Ovary (tissue), 9 donors: ENCODE results near the gene FKBP6. TPM values are rescaled to one million over a fixed set of nuclear protein-coding genes. Genes with fewer than 3 reads are reported as not detected.
"Not testable (repeated sequence)": the region's sequence is repeated elsewhere in the genome, so short reads cannot be mapped to it uniquely, and the experiment has no call there.

ENCODE experiments used
- DNase-seq, 5 donors: peaks; one replicate each; pipeline ENCODE4 v3.0.0-alpha.2; 2019 to 2020
- H3K27ac ChIP-seq, 2 donors: fragments of 200-600 bp; one replicate each; pipeline versions ENCODE4 v1.5.1 to v1.8.0; 2019 to 2022
- H3K27me3 ChIP-seq: fragments of 200-600 bp; one replicate; pipeline ENCODE4 v1.8.0; 2022
- H3K36me3 ChIP-seq: fragments of 200-600 bp; sonication (generic); one replicate; pipeline ENCODE4 v1.5.1; 2019
- H3K4me1 ChIP-seq: one replicate; pipeline ENCODE4 v1.8.1; 2013; ENCODE audit warnings: mild to moderate bottlenecking, moderate library complexity; ENCODE audit not compliant: insufficient read depth
- H3K4me3 ChIP-seq: fragments of 200-600 bp; sonication (generic); one replicate; pipeline ENCODE4 v1.5.1; 2017
- H3K9me3 ChIP-seq, 2 donors: fragments of 200-600 bp in 1 of 2; sonication (generic) in 1 of 2; one replicate each; pipeline versions ENCODE4 v1.5.1 to v1.8.1; 2013 to 2019; ENCODE audit warnings: mild to moderate bottlenecking in 1 of 2, moderate library complexity in 1 of 2
- EP300 ChIP-seq: sonication (generic); formaldehyde crosslinking; IDR thresholded peaks from one replicate; pipeline ENCODE4 v1.6.1; 2017; ENCODE audit warnings: antibody characterized with exemption
- POLR2A ChIP-seq: fragments of 450-650 bp; IDR thresholded peaks from one replicate; pipeline ENCODE4 v1.6.1; 2017; ENCODE audit warnings: antibody characterized with exemption, mild to moderate bottlenecking, moderate library complexity
- WGBS, 3 donors: extraction: QIAGEN DNeasy Blood & Tissue Kit in 1 of 3; methylation state at CpG; one replicate each; pipeline versions ENCODE4 v1.1.5 to v1.1.7; 2013 to 2017; 5-methylcytosine and 5-hydroxymethylcytosine counted together
- intact Hi-C, 4 donors: fragments of 100-400 bp; cut with DNase I; formaldehyde crosslinking; loops; one replicate each; pipeline versions ENCODE4 v1.11.0 to v1.15.1; 2022 to 2023
- polyA plus RNA-seq, 2 donors: library from polyadenylated mRNA; stranded (reverse); fragments of 200-250 nt in 1 of 2; fragments of 350-450 nt in 1 of 2; fragmentation: Illumina TruSeq in 1 of 2; extraction: RNeasy Lipid Tissue Mini Kit (QIAGEN cat#74804) in 1 of 2; gene quantifications; one replicate each; pipeline ENCODE4 v1.2.3, GENCODE V29; 2013 to 2014
- small RNA-seq: library from RNA; depleted of rRNA; stranded (forward); fragments of <200 nt; gene quantifications from one replicate; pipeline ENCODE3, GENCODE V24; 2016
- total RNA-seq, 7 donors: library from RNA; depleted of rRNA in 2 of 7; stranded (reverse); fragments of >200 nt in 2 of 7; fragmentation: NEBNext Ultra II Directional in 3 of 7; extraction: Animal tissue kit (Norgen Biotek cat#: 25700) in 3 of 7; gene quantifications; one replicate each; pipeline versions ENCODE4 v1.1.0 to v1.2.4, GENCODE V29; 2016 to 2023
- TF ChIP-seq, protein P1 (sequence below), 3 donors: fragments of 450-650 bp in 2 of 3; fragments of 200-600 bp in 1 of 3; IDR thresholded peaks; one replicate each; pipeline versions ENCODE4 v1.5.1 to v1.8.0; 2016 to 2022; ENCODE audit warnings: antibody characterized with exemption in 3 of 3, mild to moderate bottlenecking in 1 of 3
- donor health status: DM: no; HTN: no; CAD: no; lungs with moderate emphysema.
- donor health status: DM: no; HTN: no; CAD: no.
- donor health status: Bipolar disorder and iron deficiency.
- donor health status: DM: yes; HTN: yes; CAD: no.
- donor health status: DM: no; HTN: no; CAD: no.
- donor health status: DM: yes; HTN: yes; CAD: no.

Gene FKBP6
- total and polyA plus RNA-seq, 9 donors: 0.27 to 0.47 TPM; not detected in 7

DNA sequence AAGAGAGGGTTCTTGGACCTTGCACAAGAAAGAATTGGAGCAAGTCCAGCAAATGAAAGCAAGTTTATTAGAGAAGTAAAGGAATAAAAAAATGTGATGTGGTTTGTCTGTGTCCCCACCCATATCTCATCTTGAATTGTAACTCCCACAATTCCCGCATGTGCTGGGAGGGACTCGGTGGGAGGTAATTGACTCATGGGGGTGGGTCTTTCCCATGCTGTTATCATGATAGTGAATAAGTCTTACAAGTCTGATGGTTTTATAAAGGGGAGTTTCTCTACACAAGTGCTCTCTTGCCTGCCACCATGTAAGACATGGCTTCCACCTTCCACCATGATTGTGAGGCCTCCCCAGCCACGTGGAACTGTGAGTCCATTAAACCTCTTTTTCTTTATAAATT is 66.5 kb downstream of the FKBP6 start:
- H3K4me3 ChIP-seq: no peak overlapping the region
- no peaks in the 10 kb centered on the region for H3K36me3 ChIP-seq
- TF ChIP-seq, protein P1, sequence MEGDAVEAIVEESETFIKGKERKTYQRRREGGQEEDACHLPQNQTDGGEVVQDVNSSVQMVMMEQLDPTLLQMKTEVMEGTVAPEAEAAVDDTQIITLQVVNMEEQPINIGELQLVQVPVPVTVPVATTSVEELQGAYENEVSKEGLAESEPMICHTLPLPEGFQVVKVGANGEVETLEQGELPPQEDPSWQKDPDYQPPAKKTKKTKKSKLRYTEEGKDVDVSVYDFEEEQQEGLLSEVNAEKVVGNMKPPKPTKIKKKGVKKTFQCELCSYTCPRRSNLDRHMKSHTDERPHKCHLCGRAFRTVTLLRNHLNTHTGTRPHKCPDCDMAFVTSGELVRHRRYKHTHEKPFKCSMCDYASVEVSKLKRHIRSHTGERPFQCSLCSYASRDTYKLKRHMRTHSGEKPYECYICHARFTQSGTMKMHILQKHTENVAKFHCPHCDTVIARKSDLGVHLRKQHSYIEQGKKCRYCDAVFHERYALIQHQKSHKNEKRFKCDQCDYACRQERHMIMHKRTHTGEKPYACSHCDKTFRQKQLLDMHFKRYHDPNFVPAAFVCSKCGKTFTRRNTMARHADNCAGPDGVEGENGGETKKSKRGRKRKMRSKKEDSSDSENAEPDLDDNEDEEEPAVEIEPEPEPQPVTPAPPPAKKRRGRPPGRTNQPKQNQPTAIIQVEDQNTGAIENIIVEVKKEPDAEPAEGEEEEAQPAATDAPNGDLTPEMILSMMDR (IDR thresholded peaks at IDR 0.05): no peak
- no peak for TF ChIP-seq POLR2A
- TF ChIP-seq EP300: no peak
- H3K4me1 ChIP-seq: peaks cover 2% of the 10 kb centered on the region
- WGBS, 3 donors: 45 to 51% (median 46%) methylated on average over 3 of the region's 3 CpGs
- intact Hi-C loops: no loop called here
- no peak overlapping the region for H3K27ac ChIP-seq
- H3K27me3 ChIP-seq: no peaks in the 10 kb centered on the region
- DNase-seq: no peak
- H3K9me3 ChIP-seq: peaks cover 0 to 2% of the 10 kb centered on the region in 2 donors

DNA sequence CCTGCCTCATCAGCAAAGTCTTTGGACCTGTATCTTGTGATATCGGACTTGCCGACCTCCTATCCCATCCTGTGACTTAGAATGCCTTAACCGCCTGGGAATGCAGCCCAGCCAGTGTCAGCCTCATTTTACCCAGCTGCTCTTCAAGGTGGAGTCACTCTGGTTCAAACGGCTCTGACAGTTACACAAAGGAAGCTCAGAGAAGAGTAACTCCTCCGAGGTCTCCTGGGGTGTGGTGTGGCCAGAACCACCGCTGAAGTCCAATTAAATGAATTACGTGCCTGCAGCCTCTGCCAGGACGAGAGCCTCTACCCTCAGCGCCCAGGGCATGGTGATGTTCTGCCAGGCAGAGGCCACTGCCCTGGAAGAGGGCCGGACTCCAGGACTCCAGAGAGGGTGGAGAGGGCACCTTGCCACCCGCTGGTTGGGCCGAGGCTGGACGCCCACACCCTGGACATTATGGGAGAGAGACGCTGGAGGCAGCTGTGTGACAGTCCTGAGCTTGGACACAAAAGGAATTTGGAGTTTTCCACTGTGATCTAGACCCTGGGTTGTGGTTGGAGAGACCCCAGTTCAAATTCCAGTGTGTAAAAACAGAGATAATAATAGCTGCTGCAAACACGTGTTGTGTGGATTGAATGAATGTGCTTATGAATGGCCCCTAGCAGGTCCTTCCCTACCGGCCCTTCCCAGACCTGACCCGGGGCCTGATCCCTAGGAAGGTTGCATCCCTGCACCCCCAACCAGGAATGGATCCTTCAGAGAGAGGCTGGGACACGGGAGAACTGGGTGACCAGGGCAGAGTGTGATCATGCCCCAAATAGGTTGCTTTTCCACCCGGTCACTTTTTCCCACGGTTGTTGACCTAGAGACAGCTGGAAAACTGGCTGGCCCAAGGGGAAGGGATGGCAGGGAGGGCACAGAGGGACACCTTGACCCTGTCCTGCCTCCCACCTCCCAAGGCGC is 67.9 kb downstream of the FKBP6 start:
- Histone ChIP-seq H3K27me3 (no peaks in the 10 kb centered on the region), H3K9me3 (no peaks in the 10 kb centered on the region), H3K36me3 (no peaks in the 10 kb centered on the region), H3K4me1 (peaks cover 2% of the 10 kb centered on the region), H3K27ac (no peak overlapping the region), H3K4me3 (no peak overlapping the region)
- TF ChIP-seq EP300: no peak
- DNase-seq: no peak
- 50 to 53% (median 50%) methylated on average over 18 to 21 of the region's 21 CpGs for WGBS, 3 donors
- intact Hi-C loops: loop anchor here in 1 of 4 donors (5.0 kb wide), 1 partner anchor 1849 kb away; no protein-coding TSS in a partner anchor

DNA sequence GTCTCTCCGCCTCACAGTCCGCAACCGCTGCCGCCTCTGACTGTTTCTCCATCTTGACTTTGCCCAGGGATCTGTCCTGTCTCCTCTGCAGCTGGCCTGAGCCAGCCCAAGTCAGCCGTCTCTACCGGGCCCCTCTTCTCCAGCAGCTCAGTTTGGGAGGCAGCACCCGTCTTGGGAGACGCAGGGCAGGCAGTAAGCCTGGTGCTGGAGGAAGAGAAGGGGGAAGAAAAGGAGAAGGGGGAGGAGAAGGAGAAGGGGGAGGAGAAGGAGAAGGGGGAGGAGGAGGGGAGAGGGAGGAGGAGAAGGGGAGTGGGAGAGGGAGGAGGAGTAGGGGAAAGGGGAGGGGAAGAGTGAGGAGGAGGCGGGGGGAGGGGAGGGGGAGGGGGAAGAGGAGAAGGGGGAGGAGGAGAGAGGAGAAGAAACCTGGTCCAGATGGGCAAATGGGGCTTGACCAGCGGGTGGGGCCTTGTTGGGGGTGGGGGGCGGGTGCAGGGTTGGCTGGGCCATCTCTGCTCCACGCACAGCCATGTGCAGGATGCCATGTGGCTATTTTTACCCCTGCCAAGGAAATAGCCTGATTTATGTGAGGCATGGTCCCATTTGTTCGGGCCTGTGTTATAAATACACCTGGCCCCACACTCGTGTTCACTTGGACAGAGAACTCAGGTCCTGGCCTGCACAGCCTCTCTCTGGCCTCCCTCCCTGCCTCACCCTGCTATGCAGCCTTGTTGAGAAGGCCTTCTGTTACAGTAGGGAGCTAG is 69.7 kb downstream of the FKBP6 start:
- intact Hi-C loops: loop anchor here in 1 of 4 donors (5.0 kb wide), 1 partner anchor 1850 kb away; no protein-coding TSS in a partner anchor
- Histone ChIP-seq H3K4me1 (peaks cover 2% of the 10 kb centered on the region), H3K27me3 (no peaks in the 10 kb centered on the region), H3K9me3 (no peaks in the 10 kb centered on the region), H3K27ac (no peak overlapping the region), H3K4me3 (no peak overlapping the region), H3K36me3 (no peaks in the 10 kb centered on the region)
- 18 to 31% (median 26%) methylated on average over 12 to 14 of the region's 14 CpGs for WGBS, 3 donors
- TF ChIP-seq, protein P1 (IDR thresholded peaks at IDR 0.05): no peak
- TF ChIP-seq EP300: no peak
- TF ChIP-seq POLR2A: no peak
- no peak for DNase-seq

DNA sequence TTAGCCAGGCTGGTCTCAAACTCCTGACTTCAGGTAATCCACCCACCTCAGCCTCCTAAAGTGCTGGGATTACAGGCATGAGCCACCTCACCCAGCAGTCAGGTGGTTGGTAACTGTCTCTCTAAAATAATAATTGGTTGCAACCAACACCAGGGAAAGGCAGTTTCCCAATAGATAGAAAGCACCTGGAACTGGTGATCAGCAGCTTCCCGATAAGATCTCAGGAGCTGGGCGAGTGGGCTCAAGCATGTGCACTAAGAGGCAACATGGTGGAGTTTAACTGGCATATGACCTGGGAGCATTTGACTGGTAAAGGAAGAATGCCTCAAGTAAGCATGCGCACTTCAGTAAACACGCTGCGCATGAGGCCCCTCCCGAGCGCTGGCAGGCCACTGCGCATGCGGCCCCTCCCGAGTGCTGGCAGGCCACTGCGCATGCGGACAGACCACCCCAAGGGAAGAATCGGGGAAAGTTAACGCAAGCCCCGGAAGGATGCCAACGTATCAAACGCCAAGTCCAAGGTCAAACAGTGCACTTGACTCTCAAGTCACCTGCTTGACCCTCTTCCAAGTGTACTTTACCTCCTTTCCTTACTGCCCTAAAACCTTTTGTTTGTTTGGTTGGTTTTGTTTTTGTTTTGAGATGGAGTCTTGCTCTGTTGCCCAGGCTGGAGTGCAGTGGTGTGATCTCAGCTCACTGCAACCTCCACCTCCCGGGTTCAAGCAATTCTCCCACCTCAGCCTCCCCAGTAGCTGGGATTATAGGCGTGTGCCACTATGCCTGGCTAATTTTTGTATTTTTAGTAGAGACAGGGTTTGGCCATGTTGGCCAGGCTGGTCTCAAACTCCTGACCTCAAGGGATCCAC is 71.5 kb downstream of the FKBP6 start:
- not testable (repeated sequence) for H3K9me3 ChIP-seq, H3K4me3 ChIP-seq, H3K27ac ChIP-seq, H3K27me3 ChIP-seq, H3K4me1 ChIP-seq, H3K36me3 ChIP-seq
- intact Hi-C loops: loop anchor here in 1 of 4 donors (5.0 kb wide), 1 partner anchor 1852 kb away; no protein-coding TSS in a partner anchor
- WGBS, 3 donors: 30 to 49% (median 31%) methylated on average over 19 of the region's 19 CpGs
- DNase-seq: peak; percentile 70 to 89 (median 78)

DNA sequence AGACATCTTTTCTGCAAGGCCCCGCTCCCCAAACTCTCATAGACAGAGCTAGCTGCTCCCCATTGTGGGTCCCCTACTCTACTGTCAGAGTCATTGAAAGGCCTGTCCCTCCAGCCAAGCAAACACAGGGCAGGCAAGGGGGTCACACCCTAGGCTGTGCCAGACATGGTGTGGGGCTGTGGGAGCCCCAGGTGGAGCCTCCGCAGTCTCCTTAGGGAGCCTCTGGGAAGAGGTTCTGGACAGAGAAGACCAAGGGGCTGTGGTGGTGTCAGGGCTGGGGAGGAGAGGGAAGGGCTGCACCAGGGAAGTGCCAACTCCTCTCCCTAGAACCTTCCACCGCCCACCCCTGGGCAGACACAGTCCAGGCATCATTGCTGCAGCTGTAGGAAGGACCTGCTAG is 76.9 kb downstream of the FKBP6 start:
- H3K36me3 ChIP-seq, H3K9me3 ChIP-seq, DNase-seq, H3K4me1 ChIP-seq, intact Hi-C loops, H3K27ac ChIP-seq, H3K27me3 ChIP-seq, H3K4me3 ChIP-seq: not testable (repeated sequence)
- WGBS, 3 donors: 83 to 98% (median 94%) methylated on average over 3 of the region's 3 CpGs

Small RNA genes lying within 50 kb of the gene (small RNA-seq; reads per million reads assigned to genes)
- gene RF00019: not detected
- gene RNU6-1080P: not detected

Other genes starting within 250 kb of the FKBP6 start
- 1 to 10 TPM in 1 of 7 donors, not detected in 6; 3.7 TPM for gene SPDYE9, start 242.1 kb upstream of the FKBP6 start, total RNA-seq
- gene SPDYE9, start 242.1 kb upstream of the FKBP6 start, polyA plus RNA-seq: under 1 TPM in 1 of 2 donors, not detected in 1; 0.11 TPM
- 10 to 100 TPM; 14.7 to 24.3 (median 17.9) TPM for gene NSUN5, start 19.3 kb upstream of the FKBP6 start, total RNA-seq
- gene NSUN5, start 19.3 kb upstream of the FKBP6 start, polyA plus RNA-seq: 10 to 100 TPM in 1 of 2 donors, 1 to 10 TPM in 1; 3.7 to 19.9 TPM
- gene TRIM50, start 79 bp upstream of the FKBP6 start, total RNA-seq: under 1 TPM in 4 of 7 donors, not detected in 3; 0.24 to 0.34 (median 0.26) TPM
- gene TRIM50, start 79 bp upstream of the FKBP6 start, polyA plus RNA-seq: under 1 TPM; 0.08 to 0.24 TPM
- gene FZD9, start 105.6 kb downstream of the FKBP6 start, total RNA-seq: under 1 TPM; 0.12 to 0.57 (median 0.18) TPM
- gene FZD9, start 105.6 kb downstream of the FKBP6 start, polyA plus RNA-seq: under 1 TPM in 1 of 2 donors, not detected in 1; 0.19 TPM
- gene BAZ1B, start 194.1 kb downstream of the FKBP6 start, total RNA-seq: 10 to 100 TPM; 37.6 to 89.7 (median 63.3) TPM
- gene BAZ1B, start 194.1 kb downstream of the FKBP6 start, polyA plus RNA-seq: 10 to 100 TPM; 33.4 to 54.6 TPM
- gene BCL7B, start 229.5 kb downstream of the FKBP6 start, total RNA-seq: 10 to 100 TPM; 29.5 to 52.4 (median 34.0) TPM
- gene BCL7B, start 229.5 kb downstream of the FKBP6 start, polyA plus RNA-seq: 10 to 100 TPM; 31.8 to 44.8 TPM